Stimulated activated CD8-positive, alpha-beta memory T cell treated with anti-CD3 and anti-CD28 coated beads, Interleukin-2, amount 100 ng/mL, for 48 hours (primary cell): ENCODE measurements around the gene SPATA1.

Experiments
- DNase-seq, 2 donors: peaks; one replicate each; pipeline ENCODE4 v3.0.0-alpha.2; 2020; ENCODE audit warnings: low read depth in 2 of 2

Gene SPATA1

GRCh38 chr1:84508510-84508909, 2.3 kb downstream of the SPATA1 start:
- no peak for DNase-seq

GRCh38 chr1:84509029-84509428, 2.8 kb downstream of the SPATA1 start:
- no peak for DNase-seq

DNA sequence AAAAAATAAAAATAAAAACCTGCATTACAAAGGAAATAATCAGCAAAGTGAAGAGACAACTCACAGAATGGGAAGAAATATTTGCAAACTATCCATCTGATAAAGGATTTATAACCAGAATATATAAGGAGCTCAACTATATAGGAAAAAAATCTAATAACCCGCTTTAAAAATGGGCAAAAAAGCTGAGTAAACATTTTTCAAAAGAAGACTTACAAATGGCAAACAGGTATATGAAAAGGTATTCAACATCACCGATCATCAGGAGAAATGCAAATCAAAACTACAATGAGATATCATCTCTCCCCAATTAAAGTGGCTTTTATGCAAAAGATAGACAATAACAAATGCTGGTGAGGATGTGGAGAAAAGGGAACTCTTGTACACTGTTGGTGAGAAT, 4.0 kb downstream of the SPATA1 start:
- no peak for DNase-seq

DNA sequence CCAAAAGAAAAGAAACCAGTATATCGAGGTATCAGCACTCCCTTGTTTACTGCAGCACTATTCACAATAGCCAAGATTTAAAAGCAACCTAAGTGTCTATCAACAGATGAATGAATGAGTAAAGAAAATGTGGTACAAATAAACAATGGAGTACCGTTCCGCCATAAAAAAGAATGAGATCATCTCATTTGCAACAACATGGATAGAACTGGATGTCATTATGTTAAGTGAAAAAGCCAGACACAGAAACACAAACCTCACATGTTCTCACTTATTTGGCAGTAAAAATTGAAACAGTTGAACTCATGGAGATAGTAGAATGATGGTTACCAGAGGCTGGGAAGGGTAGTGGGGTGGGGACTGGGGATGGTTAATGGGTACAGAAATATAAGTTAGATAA, 4.5 kb downstream of the SPATA1 start:
- DNase-seq, result no peak

DNA sequence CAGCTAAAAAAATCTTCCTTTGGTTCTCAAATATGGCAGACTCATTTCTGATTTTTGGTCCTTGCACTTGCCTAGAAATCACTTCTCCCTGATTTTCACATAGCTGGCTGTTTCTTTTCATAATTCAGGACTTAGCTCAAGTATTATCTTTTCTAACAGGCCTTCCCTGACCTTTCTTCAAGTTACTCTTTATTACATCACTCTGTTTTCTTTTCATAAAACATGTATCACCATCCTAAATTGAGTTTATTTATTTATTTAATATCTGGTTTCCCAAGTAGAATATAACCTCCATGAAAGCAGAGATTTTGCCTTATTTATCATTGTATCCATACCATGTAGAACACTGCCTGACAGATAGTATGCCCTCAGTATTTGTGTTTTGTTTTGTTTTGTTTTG, 18.4 kb downstream of the SPATA1 start:
- DNase-seq, result no peak

DNA sequence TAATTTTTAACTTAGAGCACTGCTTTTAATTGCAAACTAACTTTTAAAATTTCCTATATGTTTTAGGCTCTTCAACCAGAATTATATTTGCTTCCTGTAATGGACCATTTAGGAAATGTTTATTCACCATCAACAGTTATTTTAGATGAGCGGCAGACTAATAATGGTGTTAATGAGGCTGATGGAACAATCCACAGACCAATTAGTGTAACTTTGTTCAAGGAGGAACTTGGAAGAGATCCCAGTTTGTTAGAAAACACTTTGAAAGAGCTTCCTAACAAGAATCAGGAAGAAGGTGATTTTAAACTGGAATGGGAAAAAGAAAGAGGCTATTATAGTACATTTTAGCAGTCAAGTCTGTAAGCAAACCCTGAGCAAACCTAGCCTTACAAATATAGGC, 19.6 kb downstream of the SPATA1 start:
- no peak for DNase-seq

DNA sequence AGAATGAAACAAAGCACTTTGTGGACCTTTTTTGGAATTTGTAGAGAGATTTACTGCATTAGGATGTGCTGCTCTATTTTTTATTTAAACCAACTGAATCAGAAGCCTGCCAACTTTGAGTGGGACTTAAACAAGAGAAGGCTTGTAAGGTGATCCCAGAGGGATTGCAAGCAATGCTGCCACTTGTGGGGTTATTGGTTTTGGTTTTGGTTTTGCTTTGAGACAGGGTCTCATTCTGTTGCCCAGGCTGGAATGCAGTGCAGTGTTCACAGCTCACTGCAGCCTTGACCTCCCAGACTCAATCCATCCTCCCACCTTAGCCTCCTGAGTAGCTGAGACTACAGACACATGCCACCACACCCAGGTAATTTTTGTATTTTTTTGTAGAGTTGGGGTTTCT, 32.4 kb downstream of the SPATA1 start:
- DNase-seq, result no peak

GRCh38 chr1:84539972-84540371, 33.8 kb downstream of the SPATA1 start:
- DNase-seq, result no peak

DNA sequence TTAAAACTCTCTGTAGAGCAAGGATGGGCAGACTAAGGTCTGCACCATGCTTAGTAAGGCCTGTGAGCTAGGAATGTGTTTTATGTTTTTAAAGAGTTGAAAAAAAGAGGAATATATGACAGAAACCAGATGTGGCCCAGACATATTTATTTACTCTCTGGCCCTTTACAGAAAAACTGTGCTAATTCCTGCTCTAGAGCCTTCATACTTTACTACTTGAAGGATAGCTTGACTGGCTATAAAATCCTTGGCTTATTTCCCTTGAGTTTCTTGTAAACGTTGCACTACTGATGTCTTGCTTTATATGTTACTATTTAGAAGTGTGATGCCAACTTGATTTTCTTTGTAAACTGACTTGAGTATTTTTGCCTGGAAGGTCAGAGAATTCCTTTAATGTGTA, 34.6 kb downstream of the SPATA1 start:
- no peak for DNase-seq

DNA sequence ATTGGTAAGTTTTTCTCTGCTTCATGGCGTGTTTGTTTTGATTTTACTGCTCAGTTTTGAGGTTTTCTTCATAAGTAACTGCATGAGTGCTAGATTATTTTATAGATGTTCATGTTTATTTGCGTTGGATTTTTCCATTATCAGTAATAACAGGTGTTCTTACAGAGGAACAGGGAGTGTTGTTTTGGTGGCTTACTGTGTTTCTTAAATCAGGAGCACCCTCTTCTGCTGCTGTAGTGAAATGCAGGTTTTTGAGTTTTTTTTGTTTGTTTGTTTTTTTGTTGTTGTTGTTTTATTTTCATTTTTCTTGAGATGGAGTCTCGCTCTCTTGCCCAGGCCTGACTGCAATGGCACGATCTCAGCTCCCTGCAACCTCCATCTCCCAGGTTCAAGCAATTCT, 35.5 kb downstream of the SPATA1 start:
- DNase-seq, result no peak

GRCh38 chr1:84550826-84551225, 44.6 kb downstream of the SPATA1 start:
- no peak for DNase-seq

- DNase-seq, result no peak
Observed at GRCh38 chr1:84569216-84569615, 63.0 kb downstream of the SPATA1 start.

DNA sequence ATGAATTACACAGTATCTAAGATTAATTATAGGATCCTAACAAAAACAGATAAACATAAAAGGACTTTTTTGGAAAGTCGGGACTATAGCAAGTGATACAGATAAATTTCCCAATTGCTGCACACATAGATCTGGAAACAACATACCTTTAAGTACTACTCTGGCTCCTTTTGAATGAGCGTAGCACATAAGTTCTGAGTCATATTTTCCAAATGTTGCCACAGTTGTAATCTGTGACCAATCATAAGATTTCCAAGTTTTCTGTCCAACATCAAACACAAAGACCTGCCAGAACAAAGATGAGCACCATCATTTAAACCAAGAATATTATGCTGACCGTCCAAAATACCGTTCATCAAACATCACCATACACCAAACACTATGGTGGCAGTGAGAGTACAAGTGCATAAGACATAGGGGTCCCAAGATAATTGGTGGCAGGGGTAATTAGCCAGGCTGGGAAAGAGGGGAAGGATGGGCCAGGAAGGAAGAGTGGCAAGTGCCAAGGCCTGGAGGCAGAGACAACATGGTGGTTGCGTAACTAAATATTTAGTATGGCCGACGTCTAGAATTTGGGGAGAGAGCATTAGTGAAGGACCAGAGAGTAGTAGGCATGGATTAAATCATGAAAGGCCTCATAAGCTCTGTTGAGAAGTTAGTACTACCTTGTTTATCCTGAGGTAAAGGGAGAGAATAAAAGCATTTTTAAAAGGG, 64.4 kb downstream of the SPATA1 start:
- DNase-seq, result no peak

DNA sequence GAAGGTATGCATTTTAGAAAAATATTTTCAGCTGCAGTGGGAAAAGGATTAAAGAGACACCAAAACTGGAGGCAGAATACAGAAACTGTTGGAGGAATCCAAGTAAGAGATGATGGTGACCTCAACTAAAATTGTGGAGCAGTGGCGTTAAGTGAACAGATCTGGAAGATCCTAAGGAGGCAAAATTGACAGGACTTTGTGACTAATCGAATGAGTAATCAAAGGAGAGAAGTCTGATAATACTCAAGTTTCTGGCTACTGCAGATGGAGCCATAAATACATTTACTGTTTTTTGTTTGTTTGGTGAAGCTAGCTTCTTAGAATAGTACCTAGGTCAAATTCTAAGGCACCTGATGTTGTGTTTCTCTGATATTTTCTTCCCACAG, 65.0 kb downstream of the SPATA1 start:
- no peak for DNase-seq

DNA sequence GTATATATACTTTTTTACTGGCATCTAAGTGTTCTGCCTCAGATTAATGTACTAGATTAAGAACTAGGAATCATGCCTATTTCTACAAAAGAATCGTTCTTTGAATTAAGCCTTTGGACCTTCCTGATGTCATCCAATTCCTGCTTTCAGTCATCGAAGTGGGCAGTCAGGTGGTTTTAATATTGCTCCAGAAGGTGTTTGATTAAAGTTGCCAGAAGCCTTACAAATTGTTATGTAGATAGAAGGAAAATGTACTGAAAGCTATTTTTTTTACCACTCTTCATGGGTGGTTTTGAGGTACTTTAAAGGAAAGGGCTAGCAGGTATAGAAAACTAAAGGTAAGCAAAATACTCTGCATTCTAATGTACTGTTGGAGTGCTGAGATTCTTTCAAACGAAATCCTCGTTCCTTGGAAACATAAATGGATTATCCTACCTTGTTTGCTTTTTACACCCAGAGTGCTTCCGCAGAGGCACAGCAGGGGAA, 67.3 kb downstream of the SPATA1 start:
- DNase-seq, result no peak

DNA sequence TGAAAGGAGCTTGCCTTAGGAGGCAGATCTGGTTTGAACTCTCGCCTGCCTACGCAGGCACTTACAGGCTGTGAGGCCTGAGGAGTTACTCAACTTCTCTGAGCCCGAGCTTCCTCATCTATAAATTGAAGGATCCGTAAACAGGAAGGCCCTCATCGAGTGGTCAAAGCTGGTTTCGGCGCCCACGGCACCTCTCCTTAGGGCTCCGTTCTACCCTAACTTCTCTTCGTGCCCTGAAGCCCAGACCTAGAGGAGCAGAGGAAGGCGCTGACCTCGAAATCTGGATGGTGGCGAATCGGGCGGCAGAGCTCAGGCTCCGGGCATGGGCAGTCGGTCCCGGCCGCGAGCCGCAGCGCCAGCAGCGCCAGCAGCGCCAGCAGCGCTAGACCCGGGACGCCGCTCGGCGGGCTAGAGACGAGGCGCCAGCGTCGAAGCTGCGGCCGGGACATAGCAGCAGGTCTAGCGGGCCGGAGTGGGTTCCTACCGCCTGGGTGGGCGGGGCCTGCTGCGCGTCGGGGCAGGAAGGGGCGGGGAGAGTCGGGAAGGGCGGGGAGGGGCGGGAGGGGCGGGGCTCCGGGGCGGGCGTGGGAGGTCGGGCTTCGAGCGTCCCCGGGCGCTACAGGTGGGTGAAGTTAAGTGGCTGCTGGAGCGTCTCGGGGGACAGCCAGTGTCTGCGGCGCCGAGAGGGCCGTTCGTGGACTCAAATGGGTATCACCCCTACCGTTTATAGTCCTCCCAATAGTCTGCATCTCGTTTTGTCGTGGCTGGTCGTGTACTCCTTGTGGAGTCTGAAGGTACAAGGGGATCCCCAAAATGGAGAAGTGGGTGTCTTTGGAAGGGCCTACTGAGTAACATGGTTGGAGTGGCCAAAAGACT, 68.0 kb downstream of the SPATA1 start, which contains the start of gene CTBS:
Gene CTBS (minus strand): TSS at position 474 of the 876 bp plus-strand sequence. CDS start 25 bp downstream, at position 449.
- peak; percentile 76 to 84 for DNase-seq

GRCh38 chr1:84574936-84575335, 68.8 kb downstream of the SPATA1 start:
- DNase-seq, result no peak

GRCh38 chr1:84581648-84582047, 75.5 kb downstream of the SPATA1 start:
- DNase-seq, result no peak

DNA sequence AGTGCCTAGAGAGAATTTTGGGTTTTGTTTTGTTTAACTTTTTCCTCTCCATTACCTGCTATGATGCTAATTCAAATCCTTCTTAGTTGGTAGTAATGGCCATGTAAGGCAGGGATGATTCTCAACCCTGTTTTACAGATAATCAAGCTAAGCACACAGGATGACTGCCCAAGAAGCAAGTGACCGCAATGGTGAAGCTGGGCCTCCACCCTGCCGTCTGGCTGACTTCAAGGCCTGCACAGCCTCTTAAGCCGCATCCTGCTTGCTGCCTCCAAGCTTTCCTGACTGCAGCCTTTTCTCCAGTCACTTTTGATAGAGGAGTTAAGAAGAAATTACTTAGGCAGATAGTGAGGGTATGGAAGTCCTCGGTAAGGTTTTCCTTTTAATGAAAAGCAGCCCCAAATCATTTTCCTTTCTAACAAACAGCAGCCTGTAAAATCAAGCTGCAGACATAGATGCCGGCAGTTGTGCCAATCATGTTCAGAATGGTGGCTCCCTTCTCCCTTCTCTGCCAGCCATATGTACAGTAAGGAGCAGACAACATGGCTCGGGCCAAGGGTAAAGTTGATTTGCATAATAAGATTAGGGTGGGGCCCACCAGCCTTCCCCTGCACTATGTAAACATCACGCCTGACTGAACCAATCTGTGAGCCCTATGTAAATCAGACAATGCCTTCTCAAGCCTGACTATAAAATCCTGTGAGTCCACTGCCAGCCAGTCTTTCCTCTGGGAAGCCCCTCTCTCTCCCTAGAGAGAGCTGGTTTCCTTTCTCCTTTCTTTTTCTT, 76.8 kb downstream of the SPATA1 start:
- DNase-seq, result no peak

GRCh38 chr1:84583648-84584047, 77.5 kb downstream of the SPATA1 start:
- no peak for DNase-seq

GRCh38 chr1:84584126-84584525, 77.9 kb downstream of the SPATA1 start:
- no peak for DNase-seq

DNA sequence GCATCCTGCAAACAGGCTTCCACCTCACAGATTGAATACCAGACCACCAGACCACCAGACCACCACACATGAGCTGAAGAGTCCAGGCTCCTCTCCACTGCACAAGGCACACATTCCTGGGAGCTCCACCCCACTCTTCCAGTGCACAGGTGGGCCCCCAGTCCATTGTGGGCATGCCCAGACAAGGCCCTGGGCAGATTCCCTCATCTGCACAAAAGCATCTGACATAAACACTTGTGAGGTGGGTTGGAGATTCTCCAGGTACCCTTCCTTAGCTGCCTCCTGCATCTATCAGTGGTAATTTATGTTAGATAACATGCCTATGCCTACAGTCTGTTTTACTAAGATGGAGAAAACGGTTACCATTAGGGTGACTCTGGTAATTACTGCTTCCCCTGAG, 79.6 kb downstream of the SPATA1 start:
- DNase-seq, result no peak
